ENCODE data around the gene TNFAIP8L1.

Gene TNFAIP8L1

DNA sequence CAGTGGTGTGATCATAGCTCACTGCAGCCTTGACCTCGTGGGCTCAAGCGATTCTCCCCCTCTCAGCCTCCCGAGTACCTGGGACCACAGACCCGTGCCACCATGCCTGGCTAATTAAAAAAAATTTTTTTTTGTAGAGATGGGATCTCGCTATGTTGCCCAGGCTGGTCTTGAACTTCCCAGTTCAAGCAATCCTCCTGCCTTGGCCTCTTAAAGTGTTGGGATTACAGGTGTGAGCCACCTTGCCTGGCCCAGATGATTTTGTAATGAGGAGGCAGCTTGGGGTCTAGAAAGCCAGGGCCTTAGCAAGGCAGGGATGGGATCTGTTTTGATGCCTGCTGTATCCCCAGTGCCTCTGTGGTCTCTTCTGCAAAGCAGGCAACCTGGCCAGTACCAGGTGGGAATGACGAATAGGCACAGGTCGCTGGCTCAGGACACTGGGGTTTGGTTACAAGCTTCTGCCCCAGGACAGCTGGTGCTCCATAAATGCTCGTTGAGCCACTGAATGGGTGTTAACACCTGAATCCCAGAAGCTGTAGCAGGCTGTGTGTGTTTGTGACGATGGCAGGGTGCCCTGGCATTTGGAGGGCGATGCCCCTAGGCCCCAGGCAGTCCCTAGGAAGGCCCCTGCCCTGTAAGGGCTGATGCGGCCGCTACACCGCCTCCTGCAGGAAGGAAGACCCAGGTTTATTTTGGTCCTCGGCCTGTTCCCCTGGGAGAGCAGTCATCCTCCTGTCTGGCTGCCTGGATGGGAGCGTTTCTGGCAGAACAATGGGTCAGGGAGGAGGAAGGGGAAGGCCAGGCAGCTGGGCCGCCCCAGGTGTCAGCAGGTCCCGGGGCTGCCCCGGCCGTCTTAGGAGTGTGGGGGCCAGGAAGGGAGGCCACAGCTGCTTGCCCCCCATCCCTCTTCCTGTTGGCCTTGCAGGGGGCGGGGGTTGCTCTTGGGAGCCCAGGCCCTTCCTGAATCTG is 8.6 kb downstream of the TNFAIP8L1 start:
- Mint-ChIP-seq H3K27me3 (ENCODE audit: low read depth) (no peaks in the 10 kb centered on the region), H3K27ac (no peak overlapping the region), H3K9me3 (no peaks in the 10 kb centered on the region), H3K4me1 (no peaks in the 10 kb centered on the region), H3K4me3 (no peak overlapping the region), H3K36me3 (ENCODE audit: low read depth) (no peaks in the 10 kb centered on the region)
- TF ChIP-seq, protein P1, sequence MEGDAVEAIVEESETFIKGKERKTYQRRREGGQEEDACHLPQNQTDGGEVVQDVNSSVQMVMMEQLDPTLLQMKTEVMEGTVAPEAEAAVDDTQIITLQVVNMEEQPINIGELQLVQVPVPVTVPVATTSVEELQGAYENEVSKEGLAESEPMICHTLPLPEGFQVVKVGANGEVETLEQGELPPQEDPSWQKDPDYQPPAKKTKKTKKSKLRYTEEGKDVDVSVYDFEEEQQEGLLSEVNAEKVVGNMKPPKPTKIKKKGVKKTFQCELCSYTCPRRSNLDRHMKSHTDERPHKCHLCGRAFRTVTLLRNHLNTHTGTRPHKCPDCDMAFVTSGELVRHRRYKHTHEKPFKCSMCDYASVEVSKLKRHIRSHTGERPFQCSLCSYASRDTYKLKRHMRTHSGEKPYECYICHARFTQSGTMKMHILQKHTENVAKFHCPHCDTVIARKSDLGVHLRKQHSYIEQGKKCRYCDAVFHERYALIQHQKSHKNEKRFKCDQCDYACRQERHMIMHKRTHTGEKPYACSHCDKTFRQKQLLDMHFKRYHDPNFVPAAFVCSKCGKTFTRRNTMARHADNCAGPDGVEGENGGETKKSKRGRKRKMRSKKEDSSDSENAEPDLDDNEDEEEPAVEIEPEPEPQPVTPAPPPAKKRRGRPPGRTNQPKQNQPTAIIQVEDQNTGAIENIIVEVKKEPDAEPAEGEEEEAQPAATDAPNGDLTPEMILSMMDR (IDR thresholded peaks at IDR 0.05; ENCODE audit: unreplicated experiment in 3 of 3), result no peak

DNA sequence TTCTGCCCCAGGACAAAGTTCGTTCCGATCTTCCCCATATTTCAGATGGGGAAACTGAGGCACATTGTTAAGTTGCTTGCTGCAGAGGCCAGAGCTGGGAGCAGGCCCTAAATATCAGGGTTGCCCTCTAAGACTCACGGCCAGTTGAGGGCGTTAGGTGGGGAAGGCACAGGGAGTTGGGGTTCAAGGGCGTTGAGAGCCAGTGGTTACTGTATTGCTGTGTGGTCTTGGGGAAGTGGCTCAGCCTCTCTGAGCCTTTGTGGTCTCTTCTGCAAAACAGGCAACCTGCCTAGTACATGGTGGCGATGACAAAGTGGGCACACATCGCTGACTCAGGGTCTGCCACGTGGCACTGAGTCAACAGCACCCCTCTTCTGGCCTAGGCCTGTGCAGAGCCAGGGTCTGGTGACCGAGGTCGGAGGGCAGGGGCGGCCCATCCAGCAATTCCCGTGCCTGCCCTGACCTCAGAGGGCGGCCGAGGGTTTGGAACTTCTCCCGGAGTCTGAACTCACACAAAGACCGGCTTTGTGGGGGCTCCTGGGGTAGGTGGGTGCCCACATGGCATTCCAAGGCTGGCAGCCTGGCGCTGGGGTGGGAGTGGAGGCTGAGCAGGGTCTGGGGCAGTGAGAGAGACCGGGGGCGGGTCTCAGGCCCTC is 10.2 kb downstream of the TNFAIP8L1 start:
- Mint-ChIP-seq H3K4me1 (no peaks in the 10 kb centered on the region), H3K27me3 (ENCODE audit: low read depth) (no peaks in the 10 kb centered on the region), H3K9me3 (no peaks in the 10 kb centered on the region), H3K36me3 (ENCODE audit: low read depth) (peaks cover 2% of the 10 kb centered on the region), H3K27ac (no peak overlapping the region), H3K4me3 (no peak overlapping the region)
- TF ChIP-seq, protein P1 (IDR thresholded peaks at IDR 0.05; ENCODE audit: unreplicated experiment in 3 of 3), result no peak

DNA sequence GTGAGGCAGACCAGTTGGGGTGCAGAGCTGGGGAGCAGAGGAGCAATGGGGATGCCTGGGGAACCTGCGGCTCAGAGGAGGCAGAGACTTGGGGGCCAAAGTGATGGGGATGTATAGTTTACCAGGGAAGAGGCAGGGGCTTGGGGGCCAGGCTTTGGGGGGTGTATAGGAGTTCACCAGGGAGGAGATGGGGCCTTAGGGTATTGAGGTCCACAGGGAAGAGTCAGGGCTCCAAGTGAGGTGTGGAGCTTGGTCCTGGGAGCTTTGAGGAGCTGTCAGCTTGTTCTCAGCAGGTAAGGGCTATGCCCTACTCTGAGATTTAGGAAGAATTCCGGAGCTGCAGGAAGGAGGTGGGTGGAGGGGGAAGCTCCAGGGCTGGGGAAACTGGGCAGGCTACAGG is 10.8 kb downstream of the TNFAIP8L1 start:
- Mint-ChIP-seq H3K27ac (no peak overlapping the region), H3K4me1 (no peaks in the 10 kb centered on the region), H3K4me3 (no peak overlapping the region), H3K27me3 (ENCODE audit: low read depth) (no peaks in the 10 kb centered on the region), H3K9me3 (no peaks in the 10 kb centered on the region), H3K36me3 (ENCODE audit: low read depth) (peaks cover 8% of the 10 kb centered on the region)
- TF ChIP-seq, protein P1 (IDR thresholded peaks at IDR 0.05; ENCODE audit: unreplicated experiment in 3 of 3), result no peak

DNA sequence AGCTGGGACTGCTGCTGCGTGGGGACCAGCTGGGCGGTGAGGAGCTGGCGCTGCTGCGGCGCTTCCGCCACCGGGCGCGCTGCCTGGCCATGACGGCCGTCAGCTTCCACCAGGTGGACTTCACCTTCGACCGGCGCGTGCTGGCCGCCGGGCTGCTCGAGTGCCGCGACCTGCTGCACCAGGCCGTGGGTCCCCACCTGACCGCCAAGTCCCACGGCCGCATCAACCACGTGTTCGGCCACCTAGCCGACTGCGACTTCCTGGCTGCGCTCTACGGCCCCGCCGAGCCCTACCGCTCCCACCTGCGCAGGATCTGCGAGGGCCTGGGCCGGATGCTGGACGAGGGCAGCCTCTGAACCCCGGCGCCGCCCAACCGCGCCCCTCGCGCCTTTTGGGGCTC is 12.8 kb downstream of the TNFAIP8L1 start:
- Mint-ChIP-seq H3K9me3 (no peaks in the 10 kb centered on the region), H3K27me3 (ENCODE audit: low read depth) (no peaks in the 10 kb centered on the region), H3K4me1 (no peaks in the 10 kb centered on the region), H3K36me3 (ENCODE audit: low read depth) (peaks cover 11% of the 10 kb centered on the region), H3K27ac (no peak overlapping the region), H3K4me3 (no peak overlapping the region)
- TF ChIP-seq, protein P1 (IDR thresholded peaks at IDR 0.05; ENCODE audit: unreplicated experiment in 3 of 3), result no peak

DNA sequence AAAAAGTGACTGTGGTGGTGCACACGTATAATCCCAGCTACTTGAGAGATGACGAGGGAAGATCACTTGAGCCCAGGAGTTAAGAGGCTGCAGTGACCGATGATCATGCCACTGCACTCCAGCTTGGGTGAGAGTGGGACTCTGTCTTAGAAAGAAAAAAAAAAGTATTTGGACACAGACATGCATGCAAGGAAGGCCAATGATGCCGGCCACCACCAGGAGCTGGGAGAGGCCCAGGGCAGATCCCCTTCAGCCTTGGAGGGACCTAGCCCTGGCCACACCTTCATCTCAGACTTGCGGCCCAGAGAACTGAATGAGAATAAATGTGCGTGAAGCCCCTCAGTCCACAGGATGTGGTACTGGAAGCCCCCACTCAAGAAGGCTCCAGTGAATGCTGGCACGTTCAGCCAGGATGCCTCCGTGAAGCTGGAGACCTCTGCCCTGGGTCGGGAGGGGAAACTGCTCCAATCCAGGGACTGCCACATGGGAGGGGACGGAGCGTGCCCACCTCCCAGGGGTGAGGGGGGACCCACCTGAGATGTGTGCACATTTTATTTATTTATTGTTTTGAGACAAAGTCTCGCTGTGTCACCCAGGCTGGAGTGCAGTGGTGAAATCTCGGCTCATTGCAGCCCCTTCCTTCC is 14.6 kb downstream of the TNFAIP8L1 start:
- no peak overlapping the region for H3K4me3 Mint-ChIP-seq
- no peaks in the 10 kb centered on the region for H3K27me3 Mint-ChIP-seq (ENCODE audit: low read depth)
- no peak overlapping the region for H3K27ac Mint-ChIP-seq
- H3K36me3 Mint-ChIP-seq (ENCODE audit: low read depth), result peaks cover 23% of the 10 kb centered on the region
- TF ChIP-seq, protein P1 (IDR thresholded peaks at IDR 0.05; ENCODE audit: unreplicated experiment in 3 of 3), result no peak
- no peaks in the 10 kb centered on the region for H3K9me3 Mint-ChIP-seq
- H3K4me1 Mint-ChIP-seq, result no peaks in the 10 kb centered on the region
